IMR-90 (cell line): ENCODE results near the gene FUBP3. TPM values are rescaled to one million over a fixed set of nuclear protein-coding genes. Genes with fewer than 3 reads are reported as not detected.

ENCODE experiments used
- microRNA-seq, 2 experiments: library from miRNA; stranded (forward) in 1 of 2; unstranded in 1 of 2; fragments of 10-50 nt in 1 of 2; fragments of <30 nt in 1 of 2; gene quantifications in 1 of 2; microRNA quantifications in 1 of 2; one replicate each; pipeline versions ENCODE3 to v1.1.0; 2013 to 2020; ENCODE audit not compliant: insufficient read depth in 1 of 2, insufficient read length in 1 of 2, unreplicated experiment in 1 of 2
- polyA plus RNA-seq, 3 experiments: library from polyadenylated mRNA; depleted of rRNA; stranded (reverse); fragments of >200 nt; gene quantifications; 2 replicates each; pipeline ENCODE4 v1.2.3, GENCODE V29; 2012; ENCODE audit warnings: low replicate concordance in 1 of 3
- small RNA-seq, 5 experiments: library from RNA; depleted of rRNA; stranded (forward); fragments of <200 nt; gene quantifications; one replicate each; pipeline ENCODE3, GENCODE V24; 2012
- total RNA-seq: library from RNA; depleted of rRNA; stranded (reverse); fragments of >200 nt; gene quantifications from 2 replicates; pipeline ENCODE4 v1.2.3, GENCODE V29; 2012; rRNA removed

The FUBP3 gene
- total and polyA plus RNA-seq, 2 of the 4 experiments (the other 2 are of a cell fraction), result 32.3 to 50.1 TPM

Small RNA genes within 50 kb of the gene (microRNA-seq; reads per million reads assigned to microRNA genes)
- gene MIR6856, result 0 to 2.1 reads per million in 2 experiments

Small RNA genes within 50 kb of the gene (small RNA-seq; reads per million reads assigned to genes)
- gene MIR6856, result 0 reads per million in 5 experiments

Other genes starting within 250 kb of the FUBP3 start
- gene ASS1, start 134.6 kb upstream of the FUBP3 start, total RNA-seq, result 31.1 and 39.6 TPM in 2 replicates
- gene ASS1, start 134.6 kb upstream of the FUBP3 start, polyA plus RNA-seq (2012; rRNA removed), result 39.7 and 41.9 TPM in 2 replicates
- gene PRDM12, start 85.0 kb downstream of the FUBP3 start, total RNA-seq, result not detected in 2 replicates
- not detected in 2 replicates for gene PRDM12, start 85.0 kb downstream of the FUBP3 start, polyA plus RNA-seq (2012; rRNA removed)
- gene EXOSC2, start 114.2 kb downstream of the FUBP3 start, total RNA-seq, result 47.5 and 48.6 TPM in 2 replicates
- gene EXOSC2, start 114.2 kb downstream of the FUBP3 start, polyA plus RNA-seq (2012; rRNA removed), result 24.7 and 27.0 TPM in 2 replicates